ENCODE measurements around the gene TBC1D9B. TPM values are rescaled to one million over a fixed set of nuclear protein-coding genes. Genes with fewer than 3 reads are reported as not detected.
A peak's percentile ranks its signal among the peaks of the same experiment; 100 is the strongest.

Gene TBC1D9B
- total RNA-seq, 6 experiments from 2014 or later: 64.6 to 90.7 (median 73.4) TPM

- H3K36me3 Mint-ChIP-seq (ENCODE audit: low read depth): peaks cover 79% of the 10 kb centered on the region
- no peak overlapping the region; the same call in 1 of the 2 replicates for H3K4me3 Mint-ChIP-seq
- H3K27ac Mint-ChIP-seq: no peak overlapping the region
- no peak for TF ChIP-seq CTCF (IDR thresholded peaks at IDR 0.05)
- peaks cover 13% of the 10 kb centered on the region for H3K27me3 Mint-ChIP-seq (ENCODE audit: insufficient read depth)
- H3K9me3 Mint-ChIP-seq: peaks cover 9% of the 10 kb centered on the region
- H3K4me1 Mint-ChIP-seq (ENCODE audit: low read depth): peaks cover 19% of the 10 kb centered on the region
- no peak for DNase-seq
Observed at GRCh38 chr5:179832039-179832745, 75.5 kb downstream of the TBC1D9B start.

GRCh38 chr5:179830818-179831468, 76.8 kb downstream of the TBC1D9B start:
- DNase-seq: no peak
- H3K27ac Mint-ChIP-seq: peak overlapping the region; percentile 33; the same call in 1 of the 2 replicates
- H3K27me3 Mint-ChIP-seq (ENCODE audit: insufficient read depth): peaks cover 13% of the 10 kb centered on the region
- H3K4me1 Mint-ChIP-seq (ENCODE audit: low read depth): peaks cover 17% of the 10 kb centered on the region
- peaks cover 9% of the 10 kb centered on the region for H3K9me3 Mint-ChIP-seq
- H3K36me3 Mint-ChIP-seq (ENCODE audit: low read depth): peaks cover 77% of the 10 kb centered on the region
- H3K4me3 Mint-ChIP-seq: no peak overlapping the region
- no peak for TF ChIP-seq CTCF (IDR thresholded peaks at IDR 0.05)

- peaks cover 9% of the 10 kb centered on the region for H3K9me3 Mint-ChIP-seq
- no peak overlapping the region for H3K4me3 Mint-ChIP-seq
- H3K36me3 Mint-ChIP-seq (ENCODE audit: low read depth): peaks cover 84% of the 10 kb centered on the region
Observed at GRCh38 chr5:179829732-179830435, 77.8 kb downstream of the TBC1D9B start.

GRCh38 chr5:179828756-179829421, 78.8 kb downstream of the TBC1D9B start:
- TF ChIP-seq CTCF (IDR thresholded peaks at IDR 0.05): no peak
- Mint-ChIP-seq H3K4me1 (ENCODE audit: low read depth) (peaks cover 23% of the 10 kb centered on the region), H3K9me3 (peaks cover 9% of the 10 kb centered on the region), H3K36me3 (ENCODE audit: low read depth) (peaks cover 89% of the 10 kb centered on the region), H3K27me3 (ENCODE audit: insufficient read depth) (peaks cover 14% of the 10 kb centered on the region), H3K27ac (peak overlapping the region; percentile 50; the same call in 1 of the 2 replicates), H3K4me3 (no peak overlapping the region)
- no peak for DNase-seq

More at GRCh38 chr5:179829732-179830435, 77.8 kb downstream of the TBC1D9B start:
- Mint-ChIP-seq H3K4me1 (ENCODE audit: low read depth) (peaks cover 17% of the 10 kb centered on the region), H3K27me3 (ENCODE audit: insufficient read depth) (peaks cover 13% of the 10 kb centered on the region), H3K27ac (no peak overlapping the region)
- no peak for TF ChIP-seq CTCF (IDR thresholded peaks at IDR 0.05)
- no peak for DNase-seq

- DNase-seq: peak; percentile 70
Observed at GRCh38 chr5:179827680-179828079, 80.0 kb downstream of the TBC1D9B start.

More at GRCh38 chr5:179827680-179828079, 80.0 kb downstream of the TBC1D9B start:
- H3K27ac Mint-ChIP-seq: peak overlapping the region; percentile 78
- H3K4me3 Mint-ChIP-seq: no peak overlapping the region
- H3K4me1 Mint-ChIP-seq (ENCODE audit: low read depth): peaks cover 28% of the 10 kb centered on the region
- TF ChIP-seq CTCF (IDR thresholded peaks at IDR 0.05): peak; percentile 32
- peaks cover 79% of the 10 kb centered on the region for H3K36me3 Mint-ChIP-seq (ENCODE audit: low read depth)
- H3K9me3 Mint-ChIP-seq: peaks cover 9% of the 10 kb centered on the region
- peaks cover 10% of the 10 kb centered on the region for H3K27me3 Mint-ChIP-seq (ENCODE audit: insufficient read depth)

Measured in HFFc6 (cell line).